RWPE1 (cell line): ENCODE data around the gene ATPAF2.
A peak's percentile ranks its signal among the peaks of the same experiment; 100 is the strongest.

Experiments
- CTCF ChIA-PET: fragments of 350-600 bp; sonication (Branson Sonifier 250); formaldehyde crosslinking; extraction: SDS; loops from one replicate; lab custom pipeline; 2021; lab: Yijun Ruan, JAX
- POLR2A ChIA-PET: fragments of 400-600 bp; formaldehyde crosslinking; extraction: SDS; loops from one replicate; lab custom pipeline; 2020; ENCODE audit warnings: antibody characterized with exemption; ENCODE audit not compliant: low non-redundant PET; lab: Yijun Ruan, JAX
- DNase-seq: peaks from one replicate; pipeline ENCODE4 v3.0.0; 2012; ENCODE audit warnings: low spot score
- H3K27ac ChIP-seq: fragments of 450-650 bp; 2 replicates; pipeline ENCODE4 v1.5.1; 2017
- TF ChIP-seq, protein P1 (sequence below): fragments of 450-650 bp; conservative IDR thresholded peaks from 2 replicates; pipeline ENCODE4 v1.5.1; 2017; ENCODE audit warnings: low read depth, mild to moderate bottlenecking

ATPAF2 gene

DNA sequence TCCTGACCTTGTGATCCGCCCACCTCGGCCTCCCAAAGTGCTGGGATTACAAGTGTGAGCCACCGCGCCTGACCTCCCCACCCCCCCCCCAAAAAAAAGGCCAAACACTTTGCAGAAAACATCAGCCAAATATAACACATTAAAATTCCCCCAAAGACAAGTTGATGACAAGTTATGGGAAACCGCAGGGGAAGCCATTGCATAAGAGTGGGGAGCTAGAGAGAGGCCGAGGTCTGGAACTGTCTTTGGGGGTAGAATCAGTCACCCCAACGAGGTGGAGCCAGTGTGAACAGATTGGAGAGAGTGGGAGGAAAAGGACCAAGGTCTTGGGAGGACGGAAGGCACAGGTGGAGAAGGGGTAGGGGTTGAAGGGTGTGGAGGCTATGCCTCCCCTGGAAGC lies 63.5 kb downstream of the ATPAF2 start:
- ChIA-PET POLR2A (interaction anchor here (0.6 kb wide), 1 partner anchor 13 kb away, joined by 4 read pairs; no protein-coding TSS in a partner anchor), CTCF (no interaction called here)
- no peak for DNase-seq

DNA sequence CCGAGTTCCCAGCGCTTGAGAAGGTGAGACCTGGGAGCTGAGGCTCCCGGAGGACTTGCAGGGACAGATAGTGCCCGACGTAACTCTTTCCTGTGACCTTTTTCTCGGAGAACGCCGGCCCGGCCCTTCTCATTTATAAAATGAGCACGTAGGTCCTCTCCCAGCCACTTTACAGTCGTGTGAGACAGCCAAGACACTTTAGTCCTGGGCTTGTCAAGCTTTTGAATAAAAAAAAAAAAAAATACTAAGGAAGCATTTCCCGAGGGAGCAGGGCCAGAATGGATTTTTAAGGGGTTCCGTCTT lies 66.1 kb downstream of the ATPAF2 start:
- no peak for DNase-seq
- H3K27ac ChIP-seq = no peak overlapping the region
- POLR2A ChIA-PET = interaction anchor here (1.6 kb wide), 1 partner anchor 136 kb away, joined by 3 read pairs; the partner anchor contains the start of gene SREBF1
- TF ChIP-seq, protein P1, sequence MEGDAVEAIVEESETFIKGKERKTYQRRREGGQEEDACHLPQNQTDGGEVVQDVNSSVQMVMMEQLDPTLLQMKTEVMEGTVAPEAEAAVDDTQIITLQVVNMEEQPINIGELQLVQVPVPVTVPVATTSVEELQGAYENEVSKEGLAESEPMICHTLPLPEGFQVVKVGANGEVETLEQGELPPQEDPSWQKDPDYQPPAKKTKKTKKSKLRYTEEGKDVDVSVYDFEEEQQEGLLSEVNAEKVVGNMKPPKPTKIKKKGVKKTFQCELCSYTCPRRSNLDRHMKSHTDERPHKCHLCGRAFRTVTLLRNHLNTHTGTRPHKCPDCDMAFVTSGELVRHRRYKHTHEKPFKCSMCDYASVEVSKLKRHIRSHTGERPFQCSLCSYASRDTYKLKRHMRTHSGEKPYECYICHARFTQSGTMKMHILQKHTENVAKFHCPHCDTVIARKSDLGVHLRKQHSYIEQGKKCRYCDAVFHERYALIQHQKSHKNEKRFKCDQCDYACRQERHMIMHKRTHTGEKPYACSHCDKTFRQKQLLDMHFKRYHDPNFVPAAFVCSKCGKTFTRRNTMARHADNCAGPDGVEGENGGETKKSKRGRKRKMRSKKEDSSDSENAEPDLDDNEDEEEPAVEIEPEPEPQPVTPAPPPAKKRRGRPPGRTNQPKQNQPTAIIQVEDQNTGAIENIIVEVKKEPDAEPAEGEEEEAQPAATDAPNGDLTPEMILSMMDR = no peak
- CTCF ChIA-PET = interaction anchor here (0.8 to 0.9 kb wide), 2 partner anchors 60 to 113 kb away, joined by 4 to 6 read pairs; no protein-coding TSS in a partner anchor

More for the DNA sequence above, 63.5 kb downstream of the ATPAF2 start:
- no peak overlapping the region for H3K27ac ChIP-seq
- TF ChIP-seq, protein P1 = no peak

DNA sequence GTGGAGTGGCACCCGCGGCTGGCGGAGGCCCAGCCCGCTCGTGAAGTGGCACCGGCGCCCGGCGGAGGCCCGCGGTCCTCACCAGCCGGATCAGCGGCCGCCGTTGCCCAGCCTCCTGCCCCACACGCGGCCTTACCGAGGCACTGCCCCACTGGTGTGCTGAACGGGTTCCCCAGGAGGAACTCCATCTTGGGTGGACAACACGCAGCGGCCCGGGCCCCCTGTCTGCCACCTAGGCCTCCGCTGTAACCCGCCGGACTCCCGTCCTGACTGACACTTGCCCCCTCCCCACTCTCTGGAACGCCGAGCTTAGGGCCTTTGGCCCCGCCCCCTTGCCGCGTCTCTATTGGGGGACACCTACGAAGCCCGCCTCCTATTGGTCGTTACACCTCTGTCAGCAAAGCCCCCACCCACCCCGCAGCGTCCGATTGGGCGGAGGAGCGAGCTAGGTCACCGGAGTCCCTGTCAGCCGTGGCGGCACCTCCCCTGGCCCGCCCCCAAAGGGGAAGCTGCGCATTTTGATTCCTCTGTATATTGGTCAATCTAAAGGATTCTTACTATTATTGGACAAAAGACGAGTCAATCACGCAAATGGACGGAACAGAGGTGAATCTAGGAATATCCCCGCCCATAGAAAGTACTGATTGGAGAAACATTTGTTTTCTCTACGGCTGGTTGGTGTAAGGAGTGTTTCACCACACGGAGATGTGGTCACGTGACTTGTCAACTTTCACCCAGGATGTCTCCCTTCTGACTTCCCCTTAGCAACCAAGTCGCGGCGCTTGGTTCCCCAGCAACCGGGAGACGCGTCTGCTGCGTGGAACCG lies 66.6 kb downstream of the ATPAF2 start, which contains the start of the genes DRC3 and TOM1L2:
Gene DRC3 (plus strand): TSS at position 737 of the 826 bp plus-strand sequence. CDS start 4,737 bp downstream, outside the sequence.
Gene TOM1L2 (minus strand): TSS at position 275 of the 826 bp plus-strand sequence. CDS start 87 bp downstream, at position 188.
- peak within 1 kb of the TSS; percentile 84 for H3K27ac ChIP-seq
- peak; percentile 100 for DNase-seq
- ChIA-PET POLR2A (interaction anchor here (0.6 to 1.6 kb wide), 2 partner anchors 70 to 135 kb away, joined by 3 read pairs; partner anchors contain the start of gene SREBF1), CTCF (interaction anchor here (0.8 to 0.9 kb wide), 2 partner anchors 61 to 112 kb away, joined by 4 to 6 read pairs; no protein-coding TSS in a partner anchor)
- TF ChIP-seq, protein P1 = no peak

DNA sequence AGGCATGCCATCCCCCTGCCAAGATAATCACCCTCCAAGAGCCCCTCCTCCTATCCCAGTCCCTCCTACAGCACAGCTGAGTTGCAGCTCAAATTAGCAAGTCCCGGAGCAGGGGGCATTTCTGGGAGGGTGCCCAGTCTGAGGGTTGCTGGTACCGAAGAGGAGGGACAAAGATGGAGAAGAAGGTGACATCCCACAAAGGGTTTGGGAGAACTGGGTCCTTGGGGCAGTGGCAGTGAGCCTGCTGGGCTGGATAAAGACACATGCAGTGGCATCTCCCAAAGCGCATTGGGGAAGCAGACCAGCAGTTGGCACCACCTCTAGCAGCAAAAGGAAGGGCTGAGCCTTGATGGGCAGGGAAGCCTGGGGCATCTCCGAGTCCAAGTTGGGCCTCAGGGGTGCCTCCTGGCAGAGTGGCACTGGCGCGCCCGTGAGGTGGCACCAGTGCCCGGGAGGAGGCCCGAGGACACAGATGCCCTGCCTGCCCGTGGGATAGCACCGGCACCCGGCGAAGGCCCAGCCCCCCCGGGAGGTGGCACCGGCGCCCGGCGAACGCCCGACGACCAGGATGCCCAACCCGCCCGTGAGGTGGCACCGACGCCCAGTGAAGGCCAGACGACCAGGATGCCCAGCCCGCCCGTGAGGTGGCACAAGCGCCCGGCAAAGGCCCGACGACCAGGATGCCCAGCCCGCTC lies 67.4 kb downstream of the ATPAF2 start:
- DNase-seq = no peak
- TF ChIP-seq, protein P1 = no peak
- H3K27ac ChIP-seq = peak overlapping the region; percentile 84
- ChIA-PET POLR2A (interaction anchor here (1.6 kb wide), 1 partner anchor 135 kb away, joined by 3 read pairs; the partner anchor contains the start of gene SREBF1), CTCF (no interaction called here)

DNA sequence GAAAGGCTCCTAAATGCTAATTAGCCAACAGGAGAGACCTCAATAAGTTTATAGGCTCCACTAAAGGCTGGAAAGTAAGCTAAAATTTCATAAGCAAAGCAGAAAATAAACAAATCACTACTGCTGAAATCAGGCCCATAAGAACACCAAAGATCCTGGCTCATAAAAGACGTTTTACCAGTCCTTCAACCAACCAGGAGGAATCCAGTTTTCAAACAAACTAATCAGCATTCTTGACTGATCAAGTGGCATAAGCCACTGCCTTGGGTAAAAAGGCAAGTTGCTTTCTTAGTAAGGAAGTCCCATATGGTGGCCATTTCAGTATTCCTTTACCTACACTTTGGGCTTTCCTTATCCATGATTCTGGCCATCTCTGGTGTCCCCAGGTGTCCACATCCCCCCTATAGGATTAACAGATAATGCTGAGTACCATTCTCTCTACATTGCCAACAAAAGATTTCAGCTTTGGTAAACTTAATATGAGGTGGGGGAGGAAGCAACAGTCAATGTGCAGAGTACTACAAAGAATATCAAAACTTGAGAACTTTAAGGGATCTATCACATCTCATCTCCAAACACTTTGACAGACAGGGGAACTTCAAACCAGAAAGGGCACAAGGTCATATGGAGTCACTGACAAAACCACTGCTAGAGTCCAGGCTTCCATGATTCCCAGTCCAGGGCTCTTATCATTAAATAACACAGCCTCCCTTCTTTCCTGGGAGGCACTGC lies 68.1 kb downstream of the ATPAF2 start:
- DNase-seq = no peak
- TF ChIP-seq, protein P1 = no peak
- CTCF ChIA-PET = no interaction called here
- H3K27ac ChIP-seq = peak overlapping the region; percentile 84
- POLR2A ChIA-PET = no interaction called here
